GM21723 (cell line): ENCODE data around the gene SYCE1.
"Not testable (repeated sequence)": the region's sequence is repeated elsewhere in the genome, so short reads cannot be mapped to it uniquely, and the experiment has no call there.

Experiments used
- ATAC-seq: cut with Tn5 transposase; IDR thresholded peaks from one replicate; pipeline ENCODE4 v1.9.1; 2021; ENCODE audit warnings: mild to moderate bottlenecking, moderate library complexity; ENCODE audit not compliant: unreplicated experiment

The SYCE1 gene, protein sequence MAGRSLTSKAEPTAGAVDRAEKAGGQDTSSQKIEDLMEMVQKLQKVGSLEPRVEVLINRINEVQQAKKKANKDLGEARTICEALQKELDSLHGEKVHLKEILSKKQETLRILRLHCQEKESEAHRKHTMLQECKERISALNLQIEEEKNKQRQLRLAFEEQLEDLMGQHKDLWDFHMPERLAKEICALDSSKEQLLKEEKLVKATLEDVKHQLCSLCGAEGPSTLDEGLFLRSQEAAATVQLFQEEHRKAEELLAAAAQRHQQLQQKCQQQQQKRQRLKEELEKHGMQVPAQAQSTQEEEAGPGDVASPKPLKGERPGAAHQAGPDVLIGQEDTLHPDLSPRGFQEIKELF

DNA sequence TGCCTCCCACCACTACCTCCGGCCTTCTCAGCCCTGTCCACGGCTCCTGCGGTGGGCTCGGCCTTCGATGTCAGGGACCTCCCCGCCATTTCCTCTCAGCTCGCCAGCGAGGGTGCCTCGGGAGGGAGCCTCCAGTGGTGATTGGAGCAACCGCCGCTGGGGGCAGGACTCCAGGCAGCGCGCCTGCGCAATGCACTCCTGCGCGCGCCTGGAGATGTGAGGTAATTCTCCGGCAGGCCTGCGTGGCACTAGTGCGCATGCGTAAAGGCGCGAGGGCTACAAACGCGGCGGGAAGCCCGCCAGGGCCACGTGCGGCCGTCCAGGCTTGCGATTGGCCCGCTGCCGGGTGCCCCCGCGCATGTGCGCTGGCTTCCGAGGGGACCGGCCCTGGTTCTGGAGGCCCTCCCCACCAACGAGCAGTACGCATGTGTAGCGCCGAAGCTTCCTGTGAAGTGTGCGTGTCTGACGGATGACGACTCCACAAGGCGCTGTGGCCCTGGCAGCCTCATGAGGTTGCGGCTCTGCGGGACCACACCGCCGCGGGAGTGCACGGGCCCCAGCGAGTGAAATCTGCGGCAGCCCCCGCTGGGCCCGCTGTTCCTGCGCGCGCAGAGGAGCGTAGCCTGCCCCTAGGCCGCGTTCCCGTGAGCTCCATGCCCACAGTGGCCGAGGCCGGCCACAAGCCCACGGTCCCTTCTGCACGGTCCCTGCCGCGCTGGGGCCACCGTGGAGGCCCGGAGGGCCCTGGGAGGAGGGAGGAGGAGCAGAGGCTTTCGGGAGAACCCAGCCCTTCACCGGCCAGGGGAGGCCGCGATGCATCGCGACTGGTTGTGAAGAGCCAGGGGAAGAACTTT lies at the start of gene SYCE1:
TSS of gene SYCE1 (minus strand) at position 143 of the 854 bp plus-strand sequence. CDS start at position 89, 54 bp downstream.
- peak; percentile 81 for ATAC-seq

GRCh38 chr10:133614830-133615580 lies 49.6 kb upstream of the SYCE1 start:
- no peak for ATAC-seq

DNA sequence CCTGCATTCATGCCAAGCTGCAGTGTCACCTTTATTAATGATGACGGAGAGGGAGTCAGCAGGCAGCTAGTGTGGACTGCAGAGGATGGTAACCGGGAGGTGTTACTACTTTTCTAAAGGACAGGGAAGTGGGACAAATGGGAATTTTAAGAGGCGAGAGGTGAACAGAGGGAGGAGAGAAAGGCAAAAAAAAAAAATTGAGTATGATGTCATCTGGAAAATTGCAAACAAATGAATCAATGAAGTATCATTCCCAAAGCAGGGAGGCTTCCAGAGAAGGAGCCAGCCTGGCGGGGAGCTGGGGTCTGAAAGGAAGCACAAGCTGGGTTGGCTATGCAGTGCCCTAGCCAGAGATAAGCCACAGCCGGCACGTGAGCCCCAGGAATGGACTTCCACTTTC lies 48.3 kb upstream of the SYCE1 start:
- ATAC-seq: no peak

- no peak for ATAC-seq
Measured at GRCh38 chr10:133611079-133611478, 45.7 kb upstream of the SYCE1 start.

DNA sequence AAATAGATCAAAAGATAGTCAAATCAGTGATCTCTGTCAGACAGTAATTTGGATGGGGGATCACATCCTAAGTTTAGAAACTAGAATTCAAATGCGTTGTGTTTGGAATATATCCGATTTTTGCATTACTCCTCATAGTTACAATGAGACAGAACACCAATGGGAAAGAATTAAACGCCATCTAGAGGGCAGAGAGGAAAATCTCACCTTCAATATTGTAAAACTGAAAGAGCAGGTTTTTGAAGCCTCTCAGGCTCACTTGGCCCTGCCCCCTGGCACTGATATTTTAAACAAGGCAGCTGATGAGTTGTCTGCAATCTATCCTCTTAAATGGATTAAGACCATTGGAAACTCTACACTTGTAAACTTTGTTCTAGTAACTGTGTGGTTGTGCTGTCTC lies 43.5 kb upstream of the SYCE1 start:
- no peak for ATAC-seq

GRCh38 chr10:133603434-133603833 lies 38.1 kb upstream of the SYCE1 start:
- ATAC-seq: not testable (repeated sequence)

DNA sequence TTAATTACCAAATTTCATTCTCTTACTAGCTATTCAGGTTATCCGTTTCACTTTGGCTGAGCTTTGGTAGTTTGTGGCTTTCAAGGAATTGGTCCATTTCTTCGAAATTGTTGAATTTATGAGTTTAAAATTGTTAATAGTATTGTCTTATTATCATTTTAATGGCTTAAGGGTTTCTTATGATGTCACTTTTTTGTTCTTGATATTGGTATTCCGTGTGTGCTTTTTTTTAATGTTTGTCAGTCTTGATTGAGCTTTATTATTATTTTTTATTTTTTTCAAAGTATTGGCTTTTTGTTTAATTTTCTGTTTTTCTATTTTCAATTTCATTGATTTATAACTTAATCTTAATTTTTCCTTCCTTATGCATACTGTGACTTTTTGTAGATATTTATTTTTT lies 35.3 kb upstream of the SYCE1 start:
- ATAC-seq: no peak

GRCh38 chr10:133599869-133600268 lies 34.5 kb upstream of the SYCE1 start:
- ATAC-seq: not testable (repeated sequence)

GRCh38 chr10:133592716-133593115 lies 27.3 kb upstream of the SYCE1 start:
- ATAC-seq: no peak

GRCh38 chr10:133590970-133591359 lies 25.6 kb upstream of the SYCE1 start:
- ATAC-seq: no peak

- no peak for ATAC-seq
Measured at GRCh38 chr10:133590226-133590969, 25.0 kb upstream of the SYCE1 start.

DNA sequence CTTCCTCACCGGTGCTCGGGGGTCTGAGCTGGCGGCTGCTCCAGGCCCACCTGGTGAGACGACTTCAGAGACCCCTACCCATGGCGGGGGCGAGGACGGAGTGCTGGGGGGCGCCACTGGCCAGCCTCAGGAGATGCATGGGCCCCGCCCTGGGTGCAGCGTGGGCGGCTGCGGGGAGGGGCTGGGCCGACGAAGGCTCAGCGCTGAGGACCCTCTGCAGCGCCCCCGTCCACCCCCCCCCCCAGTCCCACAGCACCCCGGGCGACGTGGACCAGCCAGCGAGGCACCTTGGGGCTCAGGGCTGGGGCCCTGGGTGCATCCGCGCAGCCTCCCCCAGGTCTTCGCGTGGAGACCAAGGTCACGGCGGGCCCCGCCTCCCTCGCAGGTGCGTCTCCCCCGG lies 11.7 kb upstream of the SYCE1 start:
- not testable (repeated sequence) for ATAC-seq

DNA sequence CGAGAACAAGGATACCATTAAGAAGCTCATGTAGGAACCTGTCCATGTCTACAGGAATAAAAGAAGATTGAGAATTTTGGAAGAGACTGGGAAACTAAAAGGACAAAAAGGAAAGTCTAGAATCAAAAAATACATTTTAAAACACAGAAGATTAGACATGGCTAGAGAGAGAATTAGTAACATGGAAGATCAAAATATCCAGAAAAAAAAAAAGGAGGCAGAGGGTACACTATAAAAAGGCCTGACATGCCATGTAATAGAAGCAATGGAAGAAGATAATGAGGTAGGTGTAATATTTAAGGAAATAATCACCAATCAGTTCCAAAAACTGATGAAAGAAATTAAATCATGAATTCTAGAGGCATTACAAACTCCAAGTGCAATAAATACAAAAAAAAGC lies 8.1 kb upstream of the SYCE1 start:
- ATAC-seq: not testable (repeated sequence)

DNA sequence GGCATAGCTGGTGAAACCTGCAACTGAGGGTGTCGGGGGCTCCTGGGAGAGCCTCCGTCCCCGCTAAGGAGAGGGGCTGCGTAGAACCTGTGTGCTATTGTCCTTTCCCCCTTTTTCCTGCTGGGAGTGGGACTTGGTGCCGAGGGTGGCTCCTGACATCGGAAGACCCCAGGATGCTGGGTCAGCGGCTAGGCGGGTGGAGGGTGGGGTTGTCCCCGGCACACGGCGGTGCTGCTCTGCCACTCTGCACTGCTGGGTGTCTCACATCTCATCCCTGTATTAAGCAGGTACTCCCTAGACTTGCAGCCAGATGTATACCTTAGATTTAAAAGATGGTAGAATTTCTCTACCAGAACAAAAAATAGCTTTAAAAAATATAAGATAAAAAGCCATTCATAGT lies 6.7 kb upstream of the SYCE1 start:
- ATAC-seq: not testable (repeated sequence)

GRCh38 chr10:133569801-133570200 lies 4.4 kb upstream of the SYCE1 start:
- ATAC-seq: not testable (repeated sequence)

- ATAC-seq: not testable (repeated sequence)
Measured at GRCh38 chr10:133568831-133569527, 3.6 kb upstream of the SYCE1 start.

DNA sequence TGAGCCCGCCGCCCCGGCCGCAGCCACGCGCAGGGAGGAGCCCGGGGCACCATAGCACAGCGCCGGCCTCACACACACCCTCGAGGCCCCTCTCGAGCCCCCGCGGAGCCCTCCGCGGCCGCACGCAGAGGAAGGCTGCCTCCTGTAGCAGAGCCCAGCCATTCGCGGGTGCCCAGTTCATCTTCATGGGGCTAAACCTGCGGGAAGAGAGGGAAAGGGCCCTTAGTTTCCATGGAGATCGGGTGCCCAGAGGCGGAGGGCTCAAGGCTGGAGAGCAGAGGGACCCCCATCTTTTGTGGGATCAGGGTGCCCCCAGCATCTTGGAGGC lies 2.9 kb upstream of the SYCE1 start:
- ATAC-seq: no peak

DNA sequence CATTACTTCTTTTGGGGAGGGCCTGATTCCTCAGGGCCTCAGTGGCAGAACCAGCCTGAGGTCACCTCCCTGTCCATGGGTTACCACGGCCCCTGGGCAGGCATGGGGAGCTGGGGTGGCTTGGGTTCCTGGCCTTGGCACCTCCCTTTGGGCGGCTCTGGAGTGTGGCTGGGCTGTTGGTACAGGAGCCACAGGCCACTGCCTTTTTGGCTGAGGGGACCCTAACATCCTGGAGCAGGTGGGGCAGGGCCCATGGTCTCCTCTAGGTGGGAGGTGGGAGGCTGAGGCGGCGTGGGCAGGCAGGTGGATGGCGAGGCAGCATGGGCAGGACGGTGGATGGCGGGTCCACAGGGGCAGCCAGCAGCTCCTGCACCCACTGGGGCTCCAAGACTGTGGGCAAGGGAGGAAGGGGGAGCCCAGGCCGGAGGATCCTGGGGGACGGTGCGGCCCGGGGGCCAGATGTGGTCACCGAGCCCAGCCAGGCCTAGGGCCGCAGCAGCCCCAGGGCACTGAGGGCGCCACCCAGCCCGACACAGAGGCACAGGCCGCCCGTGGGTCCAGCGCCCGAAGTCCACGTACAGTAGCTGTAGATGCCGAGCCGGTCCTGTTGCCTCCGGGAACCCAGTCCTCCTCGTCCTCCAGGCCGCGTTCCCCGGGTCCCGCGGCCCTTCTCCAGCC lies 2.4 kb upstream of the SYCE1 start:
- no peak for ATAC-seq

DNA sequence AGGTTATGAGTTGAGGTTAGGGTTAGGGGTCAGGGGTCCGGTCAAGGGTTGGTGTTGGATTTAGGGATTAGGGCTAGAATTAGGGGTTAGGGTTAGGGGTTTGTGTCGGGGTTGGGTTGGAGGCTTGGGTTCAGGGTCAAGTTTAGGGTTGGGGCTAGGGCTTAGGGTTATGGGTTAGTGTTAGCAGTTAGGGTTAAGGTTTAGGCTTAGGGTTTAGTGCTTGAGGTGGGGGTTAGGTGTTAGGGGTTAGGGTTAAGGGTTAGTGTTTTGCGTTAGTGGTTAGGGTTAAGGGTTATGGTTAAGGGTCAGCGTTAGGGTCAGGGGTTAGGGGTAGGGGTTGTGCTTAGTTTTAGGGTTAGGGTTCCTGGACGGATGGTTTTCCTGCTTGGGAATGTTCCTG lies 1.7 kb upstream of the SYCE1 start:
- no peak for ATAC-seq

DNA sequence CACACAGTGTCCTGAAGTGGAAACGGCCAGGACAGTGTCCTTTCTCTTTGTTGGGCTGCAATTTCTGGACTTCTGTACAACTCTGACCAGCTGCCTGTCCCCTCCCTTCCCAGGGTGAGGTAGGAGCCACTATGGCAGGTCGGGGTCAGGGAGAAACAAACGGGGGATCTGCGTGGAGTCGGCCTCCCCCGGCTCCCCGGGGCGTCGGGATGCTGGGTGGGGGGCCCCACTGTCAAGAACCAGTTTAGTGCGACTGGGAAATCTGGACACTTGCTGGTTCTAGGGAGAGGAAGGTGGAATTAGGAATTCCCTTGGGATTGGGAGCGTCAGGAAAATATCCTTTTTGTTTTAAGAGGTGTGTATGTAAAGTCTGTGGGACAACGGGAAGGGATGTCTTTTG lies 567 bp downstream of the SYCE1 start:
- no peak for ATAC-seq
